ENCODE measurements around the gene IZUMO4. TPM values are rescaled to one million over a fixed set of nuclear protein-coding genes. Genes with fewer than 3 reads are reported as not detected.

IZUMO4 gene
- total and polyA plus RNA-seq, 9 donors, result 1.7 to 4.0 (median 2.1) TPM

DNA sequence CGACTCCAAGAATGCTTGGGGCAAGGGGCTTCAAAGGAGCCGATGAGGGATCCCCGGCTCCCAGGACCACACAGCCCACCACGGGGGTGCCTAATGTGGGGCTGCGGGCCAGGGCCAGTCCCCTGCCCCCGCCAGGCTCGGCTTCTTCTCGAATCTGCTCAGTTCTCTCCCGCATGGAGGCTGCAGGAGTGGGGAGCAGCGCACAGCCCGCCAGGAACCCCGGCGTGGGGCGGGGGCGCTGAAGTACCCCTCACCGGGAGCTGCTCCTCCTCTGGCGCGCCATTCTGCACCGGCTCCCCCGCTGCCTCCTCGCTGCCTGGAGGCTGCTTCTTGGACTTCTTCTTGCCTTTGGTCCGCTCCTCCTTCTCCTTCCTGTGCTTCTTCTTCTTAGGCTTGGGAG lies 14.7 kb downstream of the IZUMO4 start:
- H3K4me1 ChIP-seq (ENCODE audit: control insufficient read depth, insufficient read depth, low read length), result no peaks in the 10 kb centered on the region
- H3K9me3 ChIP-seq (replicated peaks; ENCODE audit: control insufficient read depth, low read depth, low read length), result no peaks in the 10 kb centered on the region
- no peak for DNase-seq
- H3K36me3 ChIP-seq (ENCODE audit: control insufficient read depth, insufficient read depth, low read length), result peaks cover 95% of the 10 kb centered on the region
- 94% methylated on average over 19 of the region's 22 CpGs for WGBS (ENCODE audit: insufficient coverage)
- H3K4me3 ChIP-seq (ENCODE audit: low read length), result no peak overlapping the region
- H3K27ac ChIP-seq (ENCODE audit: low read length), result no peak overlapping the region
- H3K27me3 ChIP-seq (ENCODE audit: control insufficient read depth, insufficient read depth, low read length), result no peaks in the 10 kb centered on the region

DNA sequence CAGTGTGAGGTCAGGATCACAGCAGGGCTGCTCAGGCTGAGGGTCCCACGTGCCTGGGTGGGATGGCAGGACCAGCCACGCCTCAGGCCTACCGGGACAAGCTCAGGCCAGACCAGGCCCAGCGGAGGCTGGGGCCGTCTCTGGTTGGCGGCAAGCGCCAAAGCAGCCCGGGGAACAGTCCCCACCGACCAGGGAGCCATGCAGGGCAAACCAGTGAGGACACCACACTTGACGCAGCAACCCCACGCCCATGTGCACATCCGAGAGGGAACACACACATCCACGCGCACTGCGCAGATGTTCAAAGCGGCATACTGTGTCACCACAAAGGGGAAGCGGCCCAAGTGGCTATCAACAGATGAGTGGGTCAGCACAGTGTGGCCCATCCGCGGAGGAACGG lies 15.2 kb downstream of the IZUMO4 start:
- no peaks in the 10 kb centered on the region for H3K4me1 ChIP-seq (ENCODE audit: control insufficient read depth, insufficient read depth, low read length)
- H3K9me3 ChIP-seq (replicated peaks; ENCODE audit: control insufficient read depth, low read depth, low read length), result no peaks in the 10 kb centered on the region
- H3K36me3 ChIP-seq (ENCODE audit: control insufficient read depth, insufficient read depth, low read length), result peaks cover 95% of the 10 kb centered on the region
- H3K27me3 ChIP-seq (ENCODE audit: control insufficient read depth, insufficient read depth, low read length), result no peaks in the 10 kb centered on the region
- no peak for DNase-seq
- no peak overlapping the region for H3K4me3 ChIP-seq (ENCODE audit: low read length)
- no peak overlapping the region for H3K27ac ChIP-seq (ENCODE audit: low read length)
- WGBS (ENCODE audit: insufficient coverage), result 94% methylated on average over 20 of the region's 20 CpGs

GRCh38 chr19:2112516-2113320 lies 16.0 kb downstream of the IZUMO4 start:
- no peak overlapping the region for H3K27ac ChIP-seq (ENCODE audit: low read length)
- no peaks in the 10 kb centered on the region for H3K4me1 ChIP-seq (ENCODE audit: control insufficient read depth, insufficient read depth, low read length)
- DNase-seq, result no peak
- H3K9me3 ChIP-seq (replicated peaks; ENCODE audit: control insufficient read depth, low read depth, low read length), result no peaks in the 10 kb centered on the region
- no peak overlapping the region for H3K4me3 ChIP-seq (ENCODE audit: low read length)
- 85% methylated on average over 22 of the region's 23 CpGs for WGBS (ENCODE audit: insufficient coverage)
- no peaks in the 10 kb centered on the region for H3K27me3 ChIP-seq (ENCODE audit: control insufficient read depth, insufficient read depth, low read length)
- H3K36me3 ChIP-seq (ENCODE audit: control insufficient read depth, insufficient read depth, low read length), result peaks cover 98% of the 10 kb centered on the region

DNA sequence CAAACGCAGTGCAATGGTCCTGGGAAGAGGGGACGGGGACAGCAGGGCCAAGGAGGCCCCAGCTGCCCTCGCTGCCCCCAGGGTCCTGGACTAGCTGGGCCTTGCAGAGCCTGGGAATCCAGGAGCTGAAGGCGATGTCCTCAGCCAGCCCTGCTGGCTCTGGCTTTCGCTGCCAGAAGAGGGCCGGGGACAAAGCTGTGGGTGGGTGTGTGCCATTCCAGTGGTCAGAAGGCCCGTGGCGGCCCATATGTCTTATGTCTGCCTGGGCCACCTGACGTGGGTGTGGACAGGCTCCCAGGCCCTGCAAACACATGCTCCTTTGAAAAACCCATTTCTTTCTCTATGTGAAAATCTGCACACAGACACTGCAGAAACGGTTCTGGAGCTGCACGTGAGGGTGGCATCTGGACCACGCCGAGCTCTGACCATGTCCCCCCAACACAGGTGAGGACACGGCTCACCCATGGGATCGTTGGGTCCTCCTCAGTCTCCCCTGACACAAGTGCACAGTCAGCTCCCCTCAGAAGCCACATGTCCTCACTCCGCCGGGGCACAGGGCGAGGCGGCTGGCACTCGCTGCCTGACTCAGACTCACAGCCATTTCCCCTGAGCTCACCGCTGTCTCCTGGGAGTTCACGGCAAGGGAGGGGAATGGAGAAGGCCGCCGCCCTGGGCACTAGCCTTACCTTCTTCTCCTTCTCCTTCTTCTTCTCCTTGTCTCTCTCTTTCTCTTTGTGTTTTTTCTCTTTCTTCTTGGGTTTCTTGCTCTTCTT lies 16.9 kb downstream of the IZUMO4 start:
- H3K4me1 ChIP-seq (ENCODE audit: control insufficient read depth, insufficient read depth, low read length), result no peaks in the 10 kb centered on the region
- H3K36me3 ChIP-seq (ENCODE audit: control insufficient read depth, insufficient read depth, low read length), result peaks cover 98% of the 10 kb centered on the region
- no peaks in the 10 kb centered on the region for H3K27me3 ChIP-seq (ENCODE audit: control insufficient read depth, insufficient read depth, low read length)
- H3K27ac ChIP-seq (ENCODE audit: low read length), result no peak overlapping the region
- H3K9me3 ChIP-seq (replicated peaks; ENCODE audit: control insufficient read depth, low read depth, low read length), result no peaks in the 10 kb centered on the region
- DNase-seq, result no peak
- H3K4me3 ChIP-seq (ENCODE audit: low read length), result no peak overlapping the region
- WGBS (ENCODE audit: insufficient coverage), result 82% methylated on average over 19 of the region's 24 CpGs

GRCh38 chr19:2114218-2114617 lies 17.5 kb downstream of the IZUMO4 start:
- H3K27me3 ChIP-seq (ENCODE audit: control insufficient read depth, insufficient read depth, low read length), result no peaks in the 10 kb centered on the region
- no peaks in the 10 kb centered on the region for H3K4me1 ChIP-seq (ENCODE audit: control insufficient read depth, insufficient read depth, low read length)
- no peaks in the 10 kb centered on the region for H3K9me3 ChIP-seq (replicated peaks; ENCODE audit: control insufficient read depth, low read depth, low read length)
- no peak for DNase-seq
- peaks cover 97% of the 10 kb centered on the region for H3K36me3 ChIP-seq (ENCODE audit: control insufficient read depth, insufficient read depth, low read length)
- no peak overlapping the region for H3K4me3 ChIP-seq (ENCODE audit: low read length)
- H3K27ac ChIP-seq (ENCODE audit: low read length), result no peak overlapping the region
- WGBS (ENCODE audit: insufficient coverage), result 82% methylated on average over 3 of the region's 9 CpGs

DNA sequence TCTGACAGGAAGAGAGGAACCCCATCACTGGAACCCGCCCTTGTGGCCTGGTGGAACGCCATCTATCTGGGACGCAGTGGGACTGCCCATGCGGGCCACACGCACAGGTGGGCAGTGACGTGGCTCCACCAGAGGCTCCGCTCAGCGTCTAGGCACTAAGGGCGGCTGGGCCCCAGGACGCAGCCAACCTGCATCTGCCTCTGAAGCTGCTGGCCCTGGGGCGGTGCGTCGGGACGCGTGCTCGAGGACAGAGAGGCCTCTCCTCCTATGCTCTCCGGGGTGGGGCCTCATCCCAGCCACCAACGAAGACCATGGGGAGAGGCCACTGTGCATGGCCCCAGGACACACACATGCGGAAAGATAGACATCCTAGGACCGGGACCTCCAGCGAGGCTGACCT lies 18.1 kb downstream of the IZUMO4 start:
- Histone ChIP-seq H3K27ac (ENCODE audit: low read length) (no peak overlapping the region), H3K4me3 (ENCODE audit: low read length) (no peak overlapping the region), H3K27me3 (ENCODE audit: control insufficient read depth, insufficient read depth, low read length) (no peaks in the 10 kb centered on the region), H3K36me3 (ENCODE audit: control insufficient read depth, insufficient read depth, low read length) (peaks cover 93% of the 10 kb centered on the region), H3K9me3 (replicated peaks; ENCODE audit: control insufficient read depth, low read depth, low read length) (no peaks in the 10 kb centered on the region), H3K4me1 (ENCODE audit: control insufficient read depth, insufficient read depth, low read length) (no peaks in the 10 kb centered on the region)
- no peak for DNase-seq
- 94% methylated on average over 21 of the region's 21 CpGs for WGBS (ENCODE audit: insufficient coverage)

DNA sequence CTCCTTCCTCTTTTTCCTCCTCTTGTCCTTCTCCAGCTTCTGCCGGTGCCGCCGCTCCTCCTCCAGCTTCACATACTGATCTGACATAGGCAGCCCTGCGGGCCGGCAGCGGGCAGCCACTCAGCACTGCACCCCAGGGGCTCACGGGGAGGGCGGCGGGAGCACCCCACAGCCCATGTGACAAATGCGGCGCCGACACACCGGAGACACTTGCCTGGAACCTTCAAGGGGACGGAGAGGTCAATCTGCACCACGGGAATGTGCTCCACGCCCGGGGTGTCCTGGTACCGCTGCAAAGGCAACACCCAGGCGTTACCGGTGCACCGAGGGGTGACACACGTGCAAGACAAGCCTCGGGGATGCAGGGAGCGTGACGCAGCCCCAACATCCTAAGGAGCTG lies 18.6 kb downstream of the IZUMO4 start:
- H3K36me3 ChIP-seq (ENCODE audit: control insufficient read depth, insufficient read depth, low read length), result peaks cover 93% of the 10 kb centered on the region
- no peak overlapping the region for H3K27ac ChIP-seq (ENCODE audit: low read length)
- no peaks in the 10 kb centered on the region for H3K4me1 ChIP-seq (ENCODE audit: control insufficient read depth, insufficient read depth, low read length)
- 95% methylated on average over 25 of the region's 25 CpGs for WGBS (ENCODE audit: insufficient coverage)
- H3K9me3 ChIP-seq (replicated peaks; ENCODE audit: control insufficient read depth, low read depth, low read length), result no peaks in the 10 kb centered on the region
- H3K4me3 ChIP-seq (ENCODE audit: low read length), result no peak overlapping the region
- no peaks in the 10 kb centered on the region for H3K27me3 ChIP-seq (ENCODE audit: control insufficient read depth, insufficient read depth, low read length)
- no peak for DNase-seq

GRCh38 chr19:2115911-2116426 lies 19.3 kb downstream of the IZUMO4 start:
- no peak overlapping the region for H3K27ac ChIP-seq (ENCODE audit: low read length)
- DNase-seq, result no peak
- no peaks in the 10 kb centered on the region for H3K27me3 ChIP-seq (ENCODE audit: control insufficient read depth, insufficient read depth, low read length)
- H3K4me3 ChIP-seq (ENCODE audit: low read length), result no peak overlapping the region
- H3K4me1 ChIP-seq (ENCODE audit: control insufficient read depth, insufficient read depth, low read length), result no peaks in the 10 kb centered on the region
- peaks cover 93% of the 10 kb centered on the region for H3K36me3 ChIP-seq (ENCODE audit: control insufficient read depth, insufficient read depth, low read length)
- 93% methylated on average over 15 of the region's 24 CpGs for WGBS (ENCODE audit: insufficient coverage)
- H3K9me3 ChIP-seq (replicated peaks; ENCODE audit: control insufficient read depth, low read depth, low read length), result no peaks in the 10 kb centered on the region

- H3K27me3 ChIP-seq (ENCODE audit: control insufficient read depth, insufficient read depth, low read length), result no peaks in the 10 kb centered on the region
- H3K9me3 ChIP-seq (replicated peaks; ENCODE audit: control insufficient read depth, low read depth, low read length), result no peaks in the 10 kb centered on the region
- WGBS (ENCODE audit: insufficient coverage), result 93% methylated on average over 25 of the region's 25 CpGs
- H3K4me1 ChIP-seq (ENCODE audit: control insufficient read depth, insufficient read depth, low read length), result no peaks in the 10 kb centered on the region
- no peak overlapping the region for H3K27ac ChIP-seq (ENCODE audit: low read length)
- no peak overlapping the region for H3K4me3 ChIP-seq (ENCODE audit: low read length)
- H3K36me3 ChIP-seq (ENCODE audit: control insufficient read depth, insufficient read depth, low read length), result peaks cover 93% of the 10 kb centered on the region
- DNase-seq, result no peak
Observed at GRCh38 chr19:2116507-2116906, 19.8 kb downstream of the IZUMO4 start.

GRCh38 chr19:2117215-2117960 lies 20.7 kb downstream of the IZUMO4 start:
- 93% methylated on average over 25 of the region's 27 CpGs for WGBS (ENCODE audit: insufficient coverage)
- Histone ChIP-seq H3K36me3 (ENCODE audit: control insufficient read depth, insufficient read depth, low read length) (peaks cover 93% of the 10 kb centered on the region), H3K4me3 (ENCODE audit: low read length) (no peak overlapping the region), H3K27me3 (ENCODE audit: control insufficient read depth, insufficient read depth, low read length) (no peaks in the 10 kb centered on the region), H3K4me1 (ENCODE audit: control insufficient read depth, insufficient read depth, low read length) (no peaks in the 10 kb centered on the region), H3K9me3 (replicated peaks; ENCODE audit: control insufficient read depth, low read depth, low read length) (no peaks in the 10 kb centered on the region), H3K27ac (ENCODE audit: low read length) (no peak overlapping the region)
- DNase-seq, result no peak

Data from muscle of leg (tissue), 11 donors.